Measurements from ENCODE around the gene SLC16A10.
"Not testable (repeated sequence)": the region's sequence is repeated elsewhere in the genome, so short reads cannot be mapped to it uniquely, and the experiment has no call there.

DNA sequence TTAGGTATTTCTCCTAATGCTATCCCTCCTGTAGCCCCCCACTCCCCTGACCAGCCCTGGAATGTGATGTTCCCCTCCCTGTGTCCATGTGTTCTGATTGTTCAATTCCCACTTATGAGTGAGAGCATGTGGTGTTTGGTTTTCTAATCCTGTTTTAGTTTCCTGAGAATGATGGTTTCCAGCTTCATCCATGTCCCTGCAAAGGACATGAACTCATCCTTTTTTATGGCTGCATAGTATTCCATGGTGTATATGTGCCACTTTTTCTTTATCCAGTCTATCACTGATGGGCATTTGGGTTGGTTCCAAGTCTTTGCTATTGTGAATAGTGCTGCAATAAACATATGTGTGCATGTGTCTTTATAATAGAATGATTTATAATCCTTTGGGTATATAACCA lies 103.8 kb downstream of the SLC16A10 start:
- TF ChIP-seq BHLHE40 (IDR thresholded peaks at IDR 0.05; ENCODE audit: borderline replicate concordance); SP1 (IDR thresholded peaks at IDR 0.05); ZNF384 (IDR thresholded peaks at IDR 0.05); ELF4 (IDR thresholded peaks at IDR 0.05); FOXK2 (IDR thresholded peaks at IDR 0.05); ARNT (IDR thresholded peaks at IDR 0.05); HDGF (IDR thresholded peaks at IDR 0.05; ENCODE audit: borderline replicate concordance); SUZ12 (IDR thresholded peaks at IDR 0.05); CTBP1 (IDR thresholded peaks at IDR 0.05; ENCODE audit: borderline replicate concordance); TARDBP (IDR thresholded peaks at IDR 0.05); LEF1 (IDR thresholded peaks at IDR 0.05; ENCODE audit: borderline replicate concordance): not testable (repeated sequence)
